IPS-NIHi11 (cell line): ENCODE data around the gene DDX51.

Source experiments
- DNase-seq: peaks from one replicate; pipeline ENCODE4 v3.0.0; 2012; ENCODE audit warnings: mixed read lengths, low spot score

DDX51 gene

DNA sequence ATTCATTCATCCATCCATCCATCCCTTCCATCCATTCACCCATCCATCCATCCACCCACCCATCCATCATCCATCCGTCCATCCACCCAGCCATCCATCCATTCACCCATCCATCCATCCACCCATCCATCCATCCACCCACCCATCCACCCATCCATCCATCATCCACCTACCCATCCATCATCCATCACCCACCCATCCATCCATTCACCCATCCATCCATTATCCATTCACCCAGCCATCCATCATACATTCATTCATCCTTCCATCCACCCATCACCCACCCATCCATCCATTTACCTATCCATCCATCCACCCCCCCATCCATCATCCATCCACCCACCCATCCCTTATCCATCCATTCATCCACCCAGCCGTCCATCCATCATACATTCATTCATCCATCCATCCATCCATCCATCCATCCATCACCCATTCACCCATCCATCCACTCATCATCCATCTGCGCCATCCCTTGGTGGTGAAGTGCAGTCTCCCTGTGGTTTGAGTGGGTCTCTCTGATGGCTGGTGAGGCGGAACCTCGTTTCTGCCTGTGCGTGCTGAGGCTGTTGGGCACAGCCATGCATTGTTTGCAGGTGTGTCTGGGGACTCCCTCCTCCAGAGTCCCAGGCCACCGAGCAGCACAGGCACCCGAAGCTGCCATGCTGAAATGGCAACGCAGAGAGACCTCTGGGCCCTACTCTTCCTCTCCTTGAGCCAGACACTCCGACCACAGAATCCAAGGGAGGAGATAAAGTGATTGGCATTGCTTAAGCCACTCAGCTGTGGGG is 22.9 kb upstream of the DDX51 start:
- no peak for DNase-seq

DNA sequence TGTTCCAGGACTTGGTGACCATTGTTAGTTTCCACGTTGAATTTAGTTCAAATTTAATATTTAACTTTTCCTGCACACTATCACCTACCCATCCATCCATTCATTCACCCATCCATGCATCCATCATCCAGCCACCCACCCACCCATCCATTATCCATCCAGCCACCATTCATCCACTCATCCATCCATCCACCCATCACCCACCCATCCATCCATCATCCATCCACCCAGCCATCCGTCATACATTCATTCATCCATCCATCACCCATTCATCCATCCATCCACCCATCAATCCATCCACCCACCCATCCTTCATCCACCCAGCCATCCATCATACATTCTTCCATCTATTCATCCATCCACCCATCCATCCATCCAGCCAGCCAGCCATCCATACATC is 22.0 kb upstream of the DDX51 start:
- no peak for DNase-seq

DNA sequence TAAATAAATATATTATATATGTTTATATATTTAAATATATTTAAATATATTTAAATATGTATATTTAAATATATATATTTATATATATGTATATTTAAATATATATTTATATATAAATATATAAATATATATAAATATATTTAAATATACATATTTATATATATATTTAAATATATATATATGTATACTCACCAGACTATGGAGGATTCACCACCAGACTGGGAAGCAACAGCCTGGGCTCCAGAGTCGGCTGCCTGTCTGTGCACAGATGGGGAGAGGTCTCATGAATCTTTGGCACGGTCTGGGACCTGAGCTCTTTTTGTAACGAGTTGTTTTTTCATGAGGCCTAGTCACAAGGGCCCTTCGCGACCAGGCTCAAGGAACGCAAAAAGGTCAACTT is 21.5 kb upstream of the DDX51 start:
- DNase-seq = no peak

DNA sequence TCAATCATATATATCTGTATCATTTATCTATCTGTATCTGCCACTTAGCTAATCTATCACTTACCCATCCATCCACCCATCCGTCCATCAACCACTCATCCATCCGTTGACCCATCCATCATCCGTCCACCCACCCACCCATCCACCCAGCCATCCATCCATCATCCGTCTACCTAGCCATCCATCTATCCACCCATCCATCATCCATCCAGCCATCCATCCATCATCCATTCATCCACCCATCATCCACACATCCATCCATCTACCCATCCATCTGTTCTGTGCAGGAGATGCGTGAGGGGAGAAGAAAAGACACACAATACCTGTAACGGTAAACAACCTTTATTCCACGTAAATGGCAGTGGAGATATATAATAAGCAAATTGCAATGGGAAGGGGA is 20.3 kb upstream of the DDX51 start:
- no peak for DNase-seq

DNA sequence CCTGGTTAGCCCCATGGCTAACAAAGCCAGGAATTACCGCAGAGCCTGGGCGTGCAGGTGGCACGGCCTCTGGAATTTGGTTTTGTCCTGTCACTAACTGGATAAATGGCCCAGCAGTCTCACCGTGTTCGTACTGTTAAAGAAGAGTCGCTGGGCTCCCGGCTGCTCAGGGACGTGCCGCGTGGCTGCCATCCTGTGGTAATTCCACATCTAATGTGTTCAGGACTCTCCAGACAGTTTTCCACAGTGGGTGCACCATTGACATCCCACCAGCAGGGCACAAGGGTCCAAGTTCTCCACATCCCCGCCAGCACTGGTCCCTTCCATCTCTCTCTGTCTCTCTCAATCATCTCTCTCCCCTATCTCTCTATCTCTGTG is 19.8 kb upstream of the DDX51 start:
- no peak for DNase-seq

DNA sequence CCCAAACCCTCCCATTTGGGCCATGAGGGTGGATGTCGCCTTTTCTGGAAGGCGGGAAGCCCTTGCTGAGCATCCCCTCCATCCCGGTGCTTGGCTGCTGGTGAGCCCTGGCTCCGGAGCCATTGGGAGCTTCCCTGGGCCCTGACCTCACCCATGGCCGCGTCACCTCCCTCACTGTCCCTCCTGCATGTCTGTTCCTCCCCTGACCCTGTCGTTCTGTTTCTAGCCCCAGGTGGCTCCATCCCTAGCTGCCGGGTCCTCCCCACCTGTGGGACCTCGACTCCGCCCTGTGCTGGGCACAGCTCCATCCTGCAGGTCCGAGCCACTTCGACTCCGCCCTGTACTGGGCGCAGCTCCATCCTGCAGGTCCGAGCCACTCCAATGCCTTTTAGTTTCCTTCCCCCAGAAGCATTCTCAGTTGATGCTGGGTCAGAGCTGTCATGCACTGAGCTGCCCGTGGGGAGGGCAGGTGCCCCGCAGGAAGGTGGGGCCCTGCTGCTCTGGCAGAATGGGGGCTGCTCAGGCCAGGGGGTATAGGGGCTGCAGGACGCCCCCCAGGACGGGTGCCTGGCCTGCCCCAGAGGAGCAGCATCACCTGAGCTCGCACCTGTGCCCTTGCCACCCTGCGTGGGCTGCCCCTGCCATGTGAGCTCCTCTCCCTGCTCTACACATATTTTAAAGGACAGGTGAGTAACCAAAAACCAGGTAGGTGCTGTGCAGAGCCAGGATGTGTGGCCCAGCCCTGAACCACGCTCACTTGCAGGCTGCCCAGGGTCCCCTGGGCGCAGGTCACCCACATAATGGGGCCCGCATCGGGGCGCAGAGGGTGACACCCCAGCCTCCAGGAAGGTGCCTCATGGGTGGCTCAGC is 19.2 kb upstream of the DDX51 start:
- DNase-seq = no peak

DNA sequence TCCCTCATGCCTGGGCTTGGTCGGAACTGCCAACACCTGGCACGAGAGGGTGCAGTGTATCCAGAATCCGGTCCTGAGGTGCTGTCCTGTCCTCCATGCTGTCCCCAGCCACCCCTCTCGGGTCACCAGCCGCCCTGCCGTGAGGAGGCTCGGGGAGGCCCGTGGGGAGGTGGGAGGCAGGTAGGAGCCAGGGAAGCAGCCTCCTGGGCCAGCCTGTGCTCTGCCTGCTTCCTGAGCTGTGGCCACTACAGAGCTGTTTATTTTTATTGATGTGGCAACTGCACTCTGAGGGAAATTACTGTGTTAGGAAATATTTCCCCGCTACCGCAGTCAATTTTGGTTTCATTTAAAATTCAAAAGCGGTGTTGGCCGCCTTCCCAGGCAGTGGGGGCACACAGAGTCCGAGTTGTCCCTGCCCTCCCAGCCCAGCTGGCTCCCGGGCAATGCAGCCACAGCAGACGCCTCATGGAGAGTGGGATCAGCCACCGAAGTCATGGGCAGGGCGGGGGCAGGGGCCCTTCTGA is 18.5 kb upstream of the DDX51 start:
- no peak for DNase-seq

DNA sequence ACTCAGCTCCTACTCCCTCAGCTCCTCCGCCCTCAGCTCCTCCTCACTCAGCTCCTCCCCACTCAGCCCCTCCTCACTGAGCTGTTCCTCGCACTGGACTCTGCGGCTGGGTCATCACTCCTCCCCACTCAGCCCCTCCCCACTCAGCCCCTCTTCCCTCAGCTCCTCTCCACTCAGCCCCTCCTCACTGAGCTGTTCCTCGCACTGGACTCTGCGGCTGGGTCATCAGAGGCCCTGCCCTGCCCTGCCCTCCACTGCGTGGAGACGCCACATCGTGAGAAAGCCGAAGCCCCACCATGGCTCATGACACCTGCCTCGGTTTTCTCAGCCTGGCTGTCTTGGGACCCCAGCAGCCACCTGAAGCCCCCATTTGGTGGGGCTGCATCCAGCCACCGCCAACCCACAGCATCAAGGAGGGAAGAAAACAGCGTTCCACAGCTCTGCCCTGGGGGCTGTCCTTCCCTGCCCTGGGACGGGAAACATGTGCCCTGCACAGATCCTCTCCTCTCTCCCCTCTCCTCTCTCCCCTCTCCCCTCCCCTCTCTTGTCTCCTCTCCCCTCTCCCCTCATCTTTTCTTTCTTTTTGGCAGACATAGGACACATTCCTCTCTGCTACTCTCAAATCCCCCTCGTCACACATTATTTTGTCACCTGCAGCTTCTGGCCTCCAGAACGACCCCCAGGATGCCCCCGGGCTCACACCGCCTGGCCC is 17.8 kb upstream of the DDX51 start:
- DNase-seq = no peak

DNA sequence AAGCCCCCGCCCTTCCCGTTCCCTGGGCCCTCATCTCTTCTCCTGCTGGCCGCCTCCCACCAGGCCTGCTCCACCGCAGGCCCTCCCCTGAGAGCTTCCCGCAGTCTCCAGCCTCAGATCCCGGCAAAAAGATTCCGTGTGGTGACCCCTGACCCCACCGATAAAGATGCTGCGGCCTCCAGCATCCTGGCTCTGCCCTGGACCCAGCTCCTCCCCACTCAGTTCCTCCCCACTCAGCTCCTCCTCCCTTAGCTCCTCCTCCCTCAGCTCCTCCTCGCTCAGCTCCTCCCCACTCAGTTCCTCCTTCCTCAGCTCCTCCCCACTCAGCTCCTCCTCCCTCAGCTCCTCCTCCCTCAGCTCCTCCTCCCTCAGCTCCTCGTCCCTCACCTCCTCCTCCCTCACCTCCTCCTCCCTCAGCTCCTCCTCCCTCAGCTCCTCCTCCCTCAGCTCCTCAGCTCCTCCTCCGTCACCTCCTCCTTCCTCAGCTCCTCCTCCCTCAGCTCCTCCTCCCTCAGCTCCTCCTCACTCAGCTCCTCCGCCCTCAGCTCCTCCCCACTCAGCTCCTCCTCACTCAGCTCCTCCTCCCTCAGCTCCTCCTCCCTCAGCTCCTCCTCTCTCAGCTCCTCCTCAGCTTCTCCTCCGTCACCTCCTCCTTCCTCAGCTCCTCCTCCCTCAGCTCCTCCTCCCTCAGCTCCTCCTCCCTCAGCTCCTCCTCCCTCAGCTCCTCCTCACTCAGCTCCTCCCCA is 17.1 kb upstream of the DDX51 start:
- no peak for DNase-seq

DNA sequence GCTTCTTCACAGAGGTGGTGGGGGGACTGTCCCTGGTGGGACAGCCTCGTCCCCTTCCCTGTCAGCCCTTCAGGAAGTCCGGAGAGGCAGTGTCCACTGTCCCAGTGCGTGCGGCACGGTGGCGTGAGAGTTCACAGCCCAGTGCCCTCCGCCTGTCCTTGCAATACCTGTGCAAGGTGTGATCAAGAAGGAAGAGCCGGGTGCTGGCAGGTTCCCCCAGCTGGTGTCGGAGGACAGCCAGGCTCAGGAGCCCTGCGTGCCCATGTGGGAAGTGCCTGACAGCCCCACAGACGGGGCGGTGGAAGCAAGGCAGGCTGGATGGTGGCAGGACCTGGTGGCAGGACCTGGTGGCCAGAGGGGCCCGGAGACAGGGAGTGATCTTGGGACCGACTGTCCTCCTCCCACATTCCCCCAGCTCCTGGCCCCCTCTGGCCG is 16.5 kb upstream of the DDX51 start:
- no peak for DNase-seq

DNA sequence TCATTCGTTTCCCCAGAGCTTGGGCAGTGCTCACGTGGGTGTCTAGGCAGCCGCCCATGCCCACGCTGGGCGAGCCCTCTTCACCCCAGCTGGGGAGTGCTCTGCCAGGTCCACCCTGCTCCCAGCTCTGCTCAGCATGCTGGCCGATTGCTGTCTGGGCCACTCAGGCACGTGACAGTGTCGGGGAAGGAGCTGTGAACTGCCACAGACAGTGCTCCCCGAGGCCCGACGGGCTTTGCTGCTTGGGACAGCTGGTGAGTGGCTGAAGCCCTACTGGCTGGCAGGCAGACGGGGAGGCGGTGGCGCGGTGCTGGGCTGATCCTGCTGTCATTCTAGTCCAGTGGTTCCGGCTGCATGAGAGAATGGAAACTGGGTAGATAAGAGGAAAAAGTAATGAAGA is 15.9 kb upstream of the DDX51 start:
- no peak for DNase-seq

DNA sequence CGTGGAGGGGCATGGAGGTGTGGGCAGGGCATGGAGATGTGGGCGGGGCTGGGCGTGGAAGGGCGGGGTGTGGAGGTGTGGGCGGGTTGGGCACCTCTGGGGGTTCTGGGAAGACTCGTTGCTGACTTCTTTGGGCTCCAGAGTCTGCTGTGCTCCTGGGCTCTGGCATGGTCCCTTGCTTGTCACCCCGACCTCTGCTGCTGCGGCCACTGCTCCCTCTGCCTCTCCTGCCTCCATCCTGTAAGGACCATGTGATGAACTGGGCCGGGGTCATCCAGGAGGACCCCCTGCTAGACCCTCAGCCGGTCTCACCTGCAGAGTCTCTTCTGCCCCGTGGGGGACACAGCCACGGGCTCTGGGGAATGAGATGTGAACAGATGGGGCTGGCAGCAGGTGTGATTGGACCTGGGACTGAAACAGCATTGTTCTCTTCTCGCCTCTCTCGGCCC is 15.5 kb upstream of the DDX51 start:
- DNase-seq = no peak

DNA sequence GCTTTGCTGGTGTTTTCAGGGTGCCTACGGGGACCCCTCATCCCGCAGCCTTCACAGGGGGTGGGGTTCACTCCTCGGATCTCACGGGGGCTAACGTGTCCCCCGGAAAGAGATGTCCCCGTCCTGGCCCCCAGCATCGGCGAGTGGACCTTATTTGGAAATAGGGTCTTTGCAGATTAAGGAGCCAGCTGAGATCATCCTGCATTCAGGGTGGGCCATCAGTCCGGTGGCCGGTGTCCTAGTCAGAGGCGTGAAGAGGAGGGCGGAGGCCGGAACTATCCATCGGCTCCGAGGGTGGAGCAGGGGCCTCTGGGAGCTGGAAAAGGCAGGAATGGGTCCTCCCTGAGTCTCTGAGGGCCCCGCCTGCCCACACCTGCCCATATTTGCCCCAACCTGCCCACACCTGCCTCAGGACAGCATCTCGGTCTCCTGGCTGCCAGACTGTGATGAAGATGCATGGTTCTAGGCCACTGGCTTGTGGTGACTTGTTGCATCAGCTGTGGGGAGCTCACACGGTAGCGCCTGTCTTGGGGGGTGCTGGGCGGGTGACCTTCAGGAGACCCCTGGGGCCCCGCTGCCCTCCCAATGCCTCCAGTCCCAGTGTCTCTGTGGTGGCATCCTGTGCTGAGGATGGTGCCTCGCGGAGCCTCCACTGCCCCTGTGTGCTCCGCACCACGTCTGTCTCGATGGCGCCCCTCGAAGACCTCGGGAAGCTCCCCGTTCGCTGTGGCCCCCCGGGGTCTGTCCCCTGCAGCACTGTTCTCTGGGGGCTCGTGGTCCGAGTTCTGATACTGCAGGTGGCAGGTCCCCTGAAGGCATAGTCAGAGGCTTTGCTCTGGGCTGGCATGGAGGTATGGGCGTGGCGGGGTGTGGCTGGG is 14.8 kb upstream of the DDX51 start:
- DNase-seq = no peak

DNA sequence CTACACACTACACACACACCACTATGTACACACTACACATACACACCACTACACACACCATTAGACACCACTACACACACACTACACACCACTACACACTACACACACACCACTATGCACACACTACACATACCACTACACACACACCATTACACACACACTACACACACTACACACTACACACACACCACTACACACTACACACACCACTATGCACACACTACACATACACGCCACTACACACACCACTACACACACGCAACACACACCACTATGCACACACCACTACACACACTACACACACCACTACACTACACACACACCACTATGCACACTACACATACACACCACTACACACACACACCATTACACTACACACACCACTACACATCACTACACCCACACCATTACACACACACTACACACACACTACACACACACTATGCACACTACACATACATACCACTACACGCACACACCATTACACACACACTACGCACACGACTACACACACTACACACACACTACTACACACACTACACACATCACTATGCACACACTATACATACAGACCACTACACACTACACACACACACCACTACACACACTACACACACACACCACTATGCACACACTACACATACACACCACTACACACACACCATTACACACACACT is 13.8 kb upstream of the DDX51 start:
- no peak for DNase-seq

DNA sequence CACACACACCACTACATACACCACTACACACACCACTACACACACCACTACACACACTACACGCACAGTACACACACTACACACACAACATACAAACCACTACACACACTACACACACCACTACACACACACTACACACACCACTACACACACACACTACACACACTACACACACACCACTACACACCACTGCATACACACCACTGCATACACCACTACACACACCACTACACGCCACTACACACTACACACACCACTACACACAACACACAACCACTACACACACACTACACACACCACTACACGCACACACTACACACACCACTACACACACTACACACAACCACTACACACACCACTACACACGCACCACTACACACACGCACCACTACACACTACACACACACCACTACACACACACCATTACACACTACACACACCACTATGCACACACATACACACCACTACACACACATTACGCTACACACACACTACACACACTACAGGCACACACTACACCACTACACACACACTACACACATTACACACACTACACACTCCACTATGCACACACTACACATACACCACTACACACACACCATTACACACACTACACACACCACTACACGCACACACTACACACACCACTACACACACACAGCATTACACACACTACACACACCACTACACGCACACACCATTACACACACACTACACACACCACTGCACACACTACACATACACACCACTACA is 12.6 kb upstream of the DDX51 start:
- DNase-seq = no peak

DNA sequence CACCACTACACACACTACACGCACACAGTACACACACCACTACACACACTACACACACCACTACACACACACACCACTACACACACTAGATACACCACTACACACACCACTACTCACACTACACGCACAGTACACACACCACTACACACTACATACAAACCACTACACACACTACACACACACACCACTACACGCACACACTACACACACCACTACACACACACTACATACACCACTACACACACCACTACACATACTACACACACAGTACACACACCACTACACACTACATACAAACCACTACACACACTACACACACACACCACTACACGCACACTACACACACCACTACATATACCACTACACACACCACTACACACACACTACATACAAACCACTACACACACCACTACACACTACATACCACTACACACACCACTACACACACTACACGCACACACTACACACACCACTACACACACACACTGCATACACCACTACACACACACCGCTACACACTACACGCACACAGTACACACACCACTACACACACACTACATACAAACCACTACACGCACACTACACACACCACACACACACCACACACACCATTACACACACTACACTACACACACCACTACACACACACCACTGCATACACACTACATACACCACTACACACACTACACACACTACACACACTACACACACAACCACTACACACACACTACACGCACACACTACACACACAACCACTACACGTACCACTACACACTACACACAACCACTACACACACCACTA is 11.9 kb upstream of the DDX51 start:
- no peak for DNase-seq

DNA sequence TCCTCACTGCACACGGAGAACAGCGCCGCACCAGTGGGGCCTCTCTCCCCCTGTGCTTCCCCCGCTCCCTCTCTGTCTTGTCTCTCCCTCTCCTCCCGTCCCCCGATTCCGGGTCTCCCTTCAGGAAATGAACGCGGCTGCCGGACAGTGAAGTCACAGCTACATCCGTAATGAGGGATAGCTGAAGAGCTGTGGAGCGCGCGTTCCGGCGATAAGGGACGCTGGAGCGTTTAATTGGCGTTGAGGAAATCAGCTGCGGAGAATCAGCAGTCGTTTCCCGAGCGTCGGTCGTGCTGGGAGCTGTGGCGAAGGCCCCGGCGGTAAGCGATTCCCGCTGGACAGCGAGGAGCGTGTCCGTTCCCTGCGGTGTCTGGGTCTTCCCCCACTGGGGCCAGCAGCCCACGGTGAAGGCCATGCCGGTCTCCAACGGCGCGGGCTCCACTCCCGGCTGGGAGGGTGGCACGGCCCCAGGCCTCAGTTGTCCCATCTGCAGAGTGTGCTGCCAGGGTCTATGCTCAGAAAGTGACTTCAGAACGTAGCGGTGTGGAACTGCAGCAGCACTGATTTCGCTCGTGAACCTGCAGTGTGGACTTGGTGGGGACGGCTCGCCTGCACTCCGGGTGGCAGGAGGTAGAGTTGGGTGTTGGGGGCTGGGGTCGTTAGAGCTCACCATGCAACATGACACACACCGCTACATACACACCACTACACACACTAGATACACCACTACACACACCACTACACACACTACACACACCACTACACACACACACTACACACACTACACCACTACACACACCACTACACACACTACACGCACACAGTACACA is 11.0 kb upstream of the DDX51 start:
- no peak for DNase-seq

DNA sequence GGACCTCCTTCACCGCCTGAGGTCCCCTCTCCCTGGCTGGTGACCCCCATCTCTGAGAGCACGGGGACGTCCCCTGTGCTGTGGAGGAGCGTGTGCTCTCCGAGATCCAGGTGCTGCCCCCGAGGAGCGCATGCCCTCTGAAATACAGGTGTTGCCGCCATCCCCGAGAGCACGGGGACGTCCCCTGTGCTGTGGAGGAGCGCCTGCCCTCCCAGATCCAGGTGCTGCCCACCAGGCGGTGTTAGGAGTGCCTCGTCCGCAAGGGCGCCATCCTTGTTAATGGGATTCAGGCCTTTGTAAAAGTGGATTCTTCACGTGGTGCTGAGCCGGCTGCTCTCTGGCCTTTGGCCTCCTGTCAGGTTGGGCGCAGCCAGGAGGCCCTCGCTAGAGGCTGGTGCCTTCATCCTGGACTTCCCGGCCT is 10.2 kb upstream of the DDX51 start:
- DNase-seq = no peak
